OCI-LY7 (cell line): ENCODE results near the gene MRPL11. TPM values are rescaled to one million over a fixed set of nuclear protein-coding genes. Genes with fewer than 3 reads are reported as not detected.

Experiments used
- BruUV-seq: library from RNA; stranded (reverse); fragments of 400-500 nt; replicated peaks from 2 replicates; lab custom pipeline; 2021; lab: Mats Ljungman, UMichigan
- CTCF ChIA-PET: fragments of 300-600 bp; sonication (Branson Sonifier 250); formaldehyde crosslinking; loops from one replicate; lab custom pipeline; 2022; ENCODE audit warnings: antibody characterized with exemption; ENCODE audit not compliant: unreplicated experiment; lab: Charles Lee
- POLR2A ChIA-PET: fragments of 300-600 bp; sonication (Branson Sonifier 250); formaldehyde crosslinking; loops from one replicate; lab custom pipeline; 2022; ENCODE audit warnings: antibody characterized with exemption; lab: Charles Lee
- DNase-seq: peaks from one replicate; pipeline ENCODE4 v3.0.0-alpha.2; 2015; ENCODE audit warnings: low spot score
- H2AFZ ChIP-seq: fragments of 200-600 bp; sonication (generic), shearing (Covaris generic); 2 replicates; pipeline ENCODE4 v1.6.1; 2014; ENCODE audit warnings: mild to moderate bottlenecking, antibody characterized with exemption, low read length, moderate library complexity
- H3K27ac ChIP-seq: fragments of 200-600 bp; sonication (generic); 2 replicates; pipeline ENCODE4 v1.5.1; 2014; ENCODE audit warnings: mixed run types, low read depth, mild to moderate bottlenecking, moderate library complexity, low read length, inconsistent platforms; ENCODE audit not compliant: poor library complexity, severe bottlenecking
- H3K36me3 ChIP-seq: fragments of 200-600 bp; sonication (generic); 2 replicates; pipeline ENCODE4 v1.6.1; 2014; ENCODE audit warnings: mild to moderate bottlenecking, antibody characterized with exemption, low read length, moderate library complexity, mixed read lengths; ENCODE audit not compliant: insufficient read depth
- H3K4me1 ChIP-seq: fragments of 200-600 bp; sonication (generic); 2 replicates; pipeline ENCODE4 v1.5.1; 2014; ENCODE audit warnings: mild to moderate bottlenecking, low read length; ENCODE audit not compliant: insufficient read depth, poor library complexity, severe bottlenecking
- H3K4me2 ChIP-seq: fragments of 200-600 bp; sonication (generic); 2 replicates; pipeline ENCODE4 v1.6.1; 2014; ENCODE audit warnings: mild to moderate bottlenecking, low read length
- H3K4me3 ChIP-seq: fragments of 200-600 bp; sonication (generic); 2 replicates; pipeline ENCODE4 v1.5.1; 2014; ENCODE audit warnings: mild to moderate bottlenecking, low read depth, low read length; ENCODE audit not compliant: poor library complexity, severe bottlenecking
- H3K79me2 ChIP-seq: fragments of 200-600 bp; sonication (generic); 2 replicates; pipeline ENCODE4 v1.6.1; 2016; ENCODE audit warnings: low read depth, mild to moderate bottlenecking, low read length, moderate library complexity, mixed read lengths; ENCODE audit not compliant: insufficient read depth
- H3K9me2 ChIP-seq: fragments of 200-600 bp; sonication (generic); 2 replicates; pipeline ENCODE4 v1.6.1; 2016; ENCODE audit warnings: mild to moderate bottlenecking, low read length, mixed read lengths; ENCODE audit not compliant: insufficient read depth
- H3K9me3 ChIP-seq: fragments of 200-600 bp; sonication (generic); 2 replicates; pipeline ENCODE4 v1.6.1; 2014; ENCODE audit warnings: mild to moderate bottlenecking, mixed run types, low read length, mixed read lengths
- H4K20me1 ChIP-seq: fragments of 200-600 bp; sonication (generic); 2 replicates; pipeline ENCODE4 v1.6.1; 2014; ENCODE audit warnings: mild to moderate bottlenecking, antibody characterized with exemption, low read length, moderate library complexity, mixed read lengths; ENCODE audit not compliant: insufficient read depth
- EZH2phosphoT487 ChIP-seq: fragments of 200-600 bp; sonication (generic); IDR thresholded peaks from 2 replicates; pipeline ENCODE4 v1.6.1; 2018; ENCODE audit warnings: low read depth, borderline replicate concordance, mild to moderate bottlenecking, mixed run types, antibody characterized with exemption, low read length, moderate library complexity, mixed read lengths
- intact Hi-C: fragments of 100-400 bp; cut with micrococcal nuclease; formaldehyde crosslinking; loops from one replicate; pipeline ENCODE4 v1.10.0; 2022; ENCODE audit not compliant: unreplicated experiment
- total RNA-seq, 2 experiments: library from RNA; depleted of rRNA in 1 of 2; stranded (reverse); fragments of >200 nt in 1 of 2; shearing (Covaris generic) in 1 of 2; gene quantifications; 2 replicates each; pipeline ENCODE4 v1.2.3, GENCODE V29; 2014 to 2022
- TF ChIP-seq, protein P1 (sequence below): fragments of 200-600 bp; sonication (generic); conservative IDR thresholded peaks from 2 replicates; pipeline ENCODE4 v1.5.1; 2014; ENCODE audit warnings: mild to moderate bottlenecking, antibody characterized with exemption, low read length, moderate library complexity, mixed read lengths

MRPL11 gene
- total RNA-seq, 2 experiments from 2014 or later: 88.6 to 101 TPM

DNA sequence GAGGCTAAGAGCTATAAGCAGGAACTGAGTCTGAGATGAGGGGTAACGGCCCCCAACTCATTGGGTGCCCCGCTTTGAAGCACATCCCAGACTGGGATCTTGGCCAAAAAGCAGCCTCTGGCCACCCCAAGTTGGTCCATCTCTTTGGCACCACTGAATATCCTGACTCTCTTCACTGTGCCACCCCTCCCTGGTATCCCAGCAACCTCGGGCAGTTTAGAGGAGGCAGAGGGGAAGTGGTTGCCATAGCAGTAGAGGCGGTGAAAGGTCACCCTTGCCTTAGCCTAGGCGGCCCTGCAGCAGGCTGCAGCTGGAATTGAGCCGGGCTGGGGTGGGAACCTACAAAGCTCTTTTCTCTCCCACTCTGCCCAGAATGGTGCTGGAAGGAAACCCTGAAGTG is 29.1 kb upstream of the MRPL11 start:
- no TSS peak for BruUV-seq
- DNase-seq: no peak
- POLR2A ChIA-PET: interaction anchor here (1.3 kb wide), 1 partner anchor 12 kb away, joined by 4 read pairs; the partner anchor contains the start of gene DPP3
- H3K4me3 ChIP-seq: peak overlapping the region; percentile 69
- CTCF ChIA-PET: interaction anchor here (0.6 kb wide), 1 partner anchor 883 kb away, joined by 3 read pairs; no protein-coding TSS in a partner anchor
- peaks cover 6% of the 10 kb centered on the region for H3K9me3 ChIP-seq
- intact Hi-C loops: no loop called here
- no peaks in the 10 kb centered on the region for H4K20me1 ChIP-seq
- H2AFZ ChIP-seq: no peak overlapping the region
- TF ChIP-seq, protein P1, sequence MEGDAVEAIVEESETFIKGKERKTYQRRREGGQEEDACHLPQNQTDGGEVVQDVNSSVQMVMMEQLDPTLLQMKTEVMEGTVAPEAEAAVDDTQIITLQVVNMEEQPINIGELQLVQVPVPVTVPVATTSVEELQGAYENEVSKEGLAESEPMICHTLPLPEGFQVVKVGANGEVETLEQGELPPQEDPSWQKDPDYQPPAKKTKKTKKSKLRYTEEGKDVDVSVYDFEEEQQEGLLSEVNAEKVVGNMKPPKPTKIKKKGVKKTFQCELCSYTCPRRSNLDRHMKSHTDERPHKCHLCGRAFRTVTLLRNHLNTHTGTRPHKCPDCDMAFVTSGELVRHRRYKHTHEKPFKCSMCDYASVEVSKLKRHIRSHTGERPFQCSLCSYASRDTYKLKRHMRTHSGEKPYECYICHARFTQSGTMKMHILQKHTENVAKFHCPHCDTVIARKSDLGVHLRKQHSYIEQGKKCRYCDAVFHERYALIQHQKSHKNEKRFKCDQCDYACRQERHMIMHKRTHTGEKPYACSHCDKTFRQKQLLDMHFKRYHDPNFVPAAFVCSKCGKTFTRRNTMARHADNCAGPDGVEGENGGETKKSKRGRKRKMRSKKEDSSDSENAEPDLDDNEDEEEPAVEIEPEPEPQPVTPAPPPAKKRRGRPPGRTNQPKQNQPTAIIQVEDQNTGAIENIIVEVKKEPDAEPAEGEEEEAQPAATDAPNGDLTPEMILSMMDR: no peak
- TF ChIP-seq EZH2phosphoT487: no peak
- no peak overlapping the region for H3K27ac ChIP-seq
- H3K36me3 ChIP-seq: peaks cover 1% of the 10 kb centered on the region; the same call in 1 of the 2 replicates
- H3K4me1 ChIP-seq: peaks cover 27% of the 10 kb centered on the region
- peak overlapping the region; percentile 90 for H3K4me2 ChIP-seq
- no peaks in the 10 kb centered on the region for H3K79me2 ChIP-seq
- no peaks in the 10 kb centered on the region for H3K9me2 ChIP-seq

DNA sequence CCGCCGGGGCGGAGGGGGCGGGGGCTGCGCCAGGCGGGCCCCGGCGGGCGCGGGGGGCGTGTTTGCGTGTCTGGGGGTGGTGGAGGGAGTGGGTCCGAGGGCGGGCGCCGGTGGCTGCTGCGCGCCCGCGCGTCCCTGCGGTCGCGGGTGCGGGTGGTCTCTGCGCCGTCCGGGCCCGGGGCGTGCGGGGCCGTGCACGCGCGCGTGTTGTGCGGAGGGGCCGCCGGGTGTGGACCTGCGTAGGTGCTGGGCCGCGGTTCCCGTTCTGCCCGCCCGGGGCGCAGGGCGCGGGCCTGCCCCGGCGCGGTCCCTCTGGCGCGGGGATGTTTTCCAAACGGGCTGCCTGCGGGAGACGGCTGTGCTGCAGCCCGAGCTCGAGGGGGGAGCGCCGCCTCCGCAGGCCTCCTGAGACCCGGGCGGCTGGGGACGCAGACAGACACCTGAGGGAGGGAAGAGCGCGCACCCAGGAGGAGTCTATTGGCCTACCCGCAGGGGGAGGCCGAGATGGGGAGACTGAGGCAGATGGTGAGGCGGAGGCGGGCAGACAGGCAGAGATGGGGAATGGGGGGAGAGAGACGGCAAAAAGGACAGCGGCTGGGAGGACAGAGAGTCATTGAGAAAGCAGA is 28.5 kb upstream of the MRPL11 start:
- CTCF ChIA-PET: interaction anchor here (0.6 to 1.0 kb wide), 3 partner anchors 44 to 884 kb away, joined by 3 to 12 read pairs (median 8); no protein-coding TSS in a partner anchor

More for the DNA sequence above, 28.5 kb upstream of the MRPL11 start:
- H2AFZ ChIP-seq: peak overlapping the region; percentile 11; the same call in 1 of the 2 replicates
- H3K36me3 ChIP-seq: peaks cover 5% of the 10 kb centered on the region; the same call in 1 of the 2 replicates
- intact Hi-C loops: no loop called here
- H3K9me3 ChIP-seq: peaks cover 10% of the 10 kb centered on the region
- H4K20me1 ChIP-seq: no peaks in the 10 kb centered on the region
- H3K4me1 ChIP-seq: peaks cover 29% of the 10 kb centered on the region
- POLR2A ChIA-PET: interaction anchor here (0.6 to 1.4 kb wide), 3 partner anchors 9 to 470 kb away, joined by 4 to 5 read pairs (median 4); partner anchors contain the start of gene DPP3
- BruUV-seq: no TSS peak
- TF ChIP-seq EZH2phosphoT487: no peak
- TF ChIP-seq, protein P1: 0 out of 2 replicates have a peak, but pooled peaks have one; percentile 27
- no peaks in the 10 kb centered on the region for H3K9me2 ChIP-seq
- no peak overlapping the region for H3K27ac ChIP-seq
- H3K79me2 ChIP-seq: no peaks in the 10 kb centered on the region
- H3K4me2 ChIP-seq: peak overlapping the region; percentile 90
- no peak for DNase-seq
- H3K4me3 ChIP-seq: peak overlapping the region; percentile 69
